Activated CD8-positive, alpha-beta T cell treated with anti-CD3 and anti-CD28 coated beads for 36 hours (primary cell): ENCODE measurements around the gene MAP2K2. TPM values are rescaled to one million over a fixed set of nuclear protein-coding genes. Genes with fewer than 3 reads are reported as not detected.

Experiments
- ATAC-seq: fragments of 200-7000 bp; cut with Tn5 transposase; one replicate; pipeline ENCODE4 v1.10.0; 2021; ENCODE audit warnings: mild to moderate bottlenecking, moderate library complexity
- CTCF ChIA-PET: fragments of 350-600 bp; sonication (Branson Sonifier 250); formaldehyde crosslinking; loops from one replicate; lab custom pipeline; 2021; ENCODE audit warnings: antibody characterized with exemption; lab: Charles Lee
- POLR2A ChIA-PET: fragments of 350-600 bp; sonication (Branson Sonifier 250); formaldehyde crosslinking; loops from one replicate; lab custom pipeline; 2021; ENCODE audit warnings: antibody characterized with exemption; lab: Charles Lee
- DNase-seq: peaks from one replicate; pipeline ENCODE4 v3.0.0-alpha.2; 2020
- H3K27ac Mint-ChIP-seq: one replicate; pipeline ENCODE4 v1.8.0; 2021; ENCODE audit warnings: mild to moderate bottlenecking, mixed read lengths
- H3K27me3 Mint-ChIP-seq: one replicate; pipeline ENCODE4 v1.8.0; 2021; ENCODE audit warnings: mixed read lengths
- H3K36me3 Mint-ChIP-seq: one replicate; pipeline ENCODE4 v1.8.0; 2021; ENCODE audit warnings: low read depth, mixed read lengths
- H3K4me1 Mint-ChIP-seq: one replicate; pipeline ENCODE4 v1.8.0; 2021; ENCODE audit warnings: low read depth, mixed read lengths
- H3K4me3 Mint-ChIP-seq: one replicate; pipeline ENCODE4 v1.8.0; 2021; ENCODE audit warnings: mild to moderate bottlenecking, moderate library complexity, mixed read lengths
- H3K9me3 Mint-ChIP-seq: one replicate; pipeline ENCODE4 v1.8.0; 2021; ENCODE audit warnings: mixed read lengths
- CTCF ChIP-seq: fragments of 200-600 bp; IDR thresholded peaks from one replicate; pipeline ENCODE4 v1.8.0; 2022; ENCODE audit warnings: antibody characterized with exemption, mild to moderate bottlenecking
- intact Hi-C: fragments of 100-400 bp; cut with micrococcal nuclease; formaldehyde crosslinking; loops from one replicate; pipeline ENCODE4 v1.10.0; 2022
- total RNA-seq, 2 experiments: library from RNA; stranded (reverse); gene quantifications; one replicate each; pipeline ENCODE4 v1.2.3, GENCODE V29; 2021

Gene MAP2K2
- total RNA-seq, 2 experiments from 2014 or later: 141 to 145 TPM

DNA sequence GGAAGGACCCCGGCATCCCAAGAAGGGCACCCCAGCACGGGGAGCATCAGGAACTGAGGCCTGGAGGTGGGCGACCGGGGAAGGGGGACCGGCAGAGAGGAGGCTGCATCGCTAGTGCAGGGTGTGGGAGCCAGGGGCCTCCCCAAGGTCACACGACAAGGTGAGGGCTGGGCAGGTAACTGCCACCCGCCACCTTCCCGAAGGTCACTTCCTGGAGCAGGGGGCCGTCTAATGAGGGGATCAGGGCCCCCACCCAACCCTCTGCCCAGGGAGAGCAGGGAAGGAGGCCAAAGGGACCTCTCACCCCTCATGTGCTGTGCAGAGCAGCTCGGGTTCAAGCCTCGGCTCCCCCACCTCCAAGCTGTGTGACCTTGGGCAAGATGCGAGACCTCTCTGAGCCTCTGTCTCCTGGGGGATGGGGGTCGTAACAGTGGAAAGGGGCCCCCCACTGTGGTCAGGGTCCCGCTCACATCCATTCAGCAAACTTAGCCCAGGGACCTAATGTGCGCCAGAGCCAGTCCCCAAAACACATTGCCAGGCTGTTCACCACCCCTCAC lies 63.2 kb downstream of the MAP2K2 start:
- Mint-ChIP-seq H3K4me3 (peak overlapping the region; percentile 73), H3K27me3 (no peaks in the 10 kb centered on the region), H3K36me3 (peaks cover 26% of the 10 kb centered on the region), H3K9me3 (no peaks in the 10 kb centered on the region), H3K27ac (peak overlapping the region; percentile 90), H3K4me1 (peaks cover 46% of the 10 kb centered on the region)
- no peak for ATAC-seq
- intact Hi-C loops: no loop called here
- CTCF ChIA-PET: no interaction called here
- DNase-seq: no peak
- POLR2A ChIA-PET: interaction anchor here (0.8 to 2.6 kb wide), 3 partner anchors 15 to 53 kb away, joined by 3 to 5 read pairs (median 3); no protein-coding TSS in a partner anchor
- TF ChIP-seq CTCF: no peak

DNA sequence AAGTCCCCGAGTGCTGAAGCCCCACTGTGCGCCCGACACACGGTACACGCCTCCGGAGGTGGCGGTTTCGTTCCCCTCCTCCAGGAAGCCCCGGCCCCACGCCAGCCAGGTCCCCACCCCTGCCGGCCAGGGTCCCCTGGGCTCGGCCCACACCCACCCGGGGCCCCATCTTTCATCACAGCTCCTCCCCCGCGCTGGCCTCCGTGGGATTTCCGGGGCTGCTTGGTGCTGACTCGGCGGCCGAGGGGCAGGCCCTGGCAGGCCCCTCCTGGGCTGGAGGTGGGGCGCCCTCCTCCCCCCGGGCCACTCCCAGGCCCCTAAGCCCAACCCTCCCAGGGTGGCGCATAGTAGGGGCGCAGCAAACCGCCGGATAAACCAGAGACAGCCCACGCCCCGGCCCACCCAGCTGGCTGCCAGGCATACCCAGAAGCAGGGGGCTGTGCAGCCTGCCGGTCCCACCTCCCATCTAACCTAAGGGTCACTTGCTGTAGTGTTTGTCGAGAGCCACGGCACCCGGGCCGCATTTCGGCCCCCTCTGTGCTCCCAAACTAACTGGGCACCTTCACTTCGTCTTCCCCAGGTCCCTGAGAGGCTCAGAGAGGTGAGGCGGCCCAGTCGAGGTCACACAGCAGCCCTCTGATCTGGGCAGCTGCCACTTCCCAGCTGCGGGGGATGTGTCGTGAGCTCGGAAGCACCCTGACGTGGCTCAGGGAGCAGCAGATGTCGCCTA lies 63.9 kb downstream of the MAP2K2 start:
- peaks cover 47% of the 10 kb centered on the region for H3K4me1 Mint-ChIP-seq
- no peaks in the 10 kb centered on the region for H3K27me3 Mint-ChIP-seq
- no peak for TF ChIP-seq CTCF
- peak overlapping the region; percentile 73 for H3K4me3 Mint-ChIP-seq
- ATAC-seq (peak; percentile 65), DNase-seq (peak; percentile 83)
- ChIA-PET POLR2A (interaction anchor here (0.8 to 2.6 kb wide), 3 partner anchors 15 to 54 kb away, joined by 3 to 5 read pairs (median 3); no protein-coding TSS in a partner anchor), CTCF (no interaction called here)
- intact Hi-C loops: no loop called here
- H3K27ac Mint-ChIP-seq: peak overlapping the region; percentile 90
- peaks cover 32% of the 10 kb centered on the region for H3K36me3 Mint-ChIP-seq
- no peaks in the 10 kb centered on the region for H3K9me3 Mint-ChIP-seq

DNA sequence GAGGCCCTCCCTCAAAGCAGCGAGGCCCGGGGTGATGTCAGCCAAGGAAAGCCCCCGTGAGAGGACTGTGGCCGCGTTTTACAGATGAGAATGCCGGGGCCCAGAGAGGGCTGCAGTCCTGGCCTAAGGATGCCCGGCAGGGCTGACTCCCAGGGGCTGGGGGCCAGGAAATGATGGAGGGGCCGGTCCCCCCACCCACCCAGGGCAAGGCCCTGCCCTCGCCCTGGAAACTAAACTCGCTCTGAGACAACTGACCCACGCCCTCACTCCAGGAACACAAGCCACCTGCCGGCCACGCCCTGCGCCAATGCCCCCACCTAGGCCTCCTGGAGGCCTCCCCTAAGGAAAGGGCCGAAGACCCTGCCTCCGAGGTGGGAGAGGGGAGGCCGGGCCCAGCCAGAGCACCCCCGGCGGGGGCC lies 64.5 kb downstream of the MAP2K2 start:
- no peaks in the 10 kb centered on the region for H3K27me3 Mint-ChIP-seq
- H3K4me1 Mint-ChIP-seq: peaks cover 47% of the 10 kb centered on the region
- POLR2A ChIA-PET: interaction anchor here (0.8 to 2.6 kb wide), 2 partner anchors 11 to 14 kb away, joined by 4 to 5 read pairs; no protein-coding TSS in a partner anchor
- peak overlapping the region; percentile 73 for H3K4me3 Mint-ChIP-seq
- DNase-seq (no peak), ATAC-seq (no peak)
- peak overlapping the region; percentile 90 for H3K27ac Mint-ChIP-seq
- H3K36me3 Mint-ChIP-seq: peaks cover 33% of the 10 kb centered on the region
- intact Hi-C loops: no loop called here
- no peak for TF ChIP-seq CTCF
- CTCF ChIA-PET: no interaction called here
- H3K9me3 Mint-ChIP-seq: no peaks in the 10 kb centered on the region

GRCh38 chr19:4058693-4059452 lies 65.0 kb downstream of the MAP2K2 start:
- ATAC-seq: no peak

More at GRCh38 chr19:4058693-4059452, 65.0 kb downstream of the MAP2K2 start:
- DNase-seq: no peak
- POLR2A ChIA-PET: interaction anchor here (0.8 to 2.6 kb wide), 3 partner anchors 10 to 51 kb away, joined by 4 to 5 read pairs (median 4); partner anchors contain the start of gene PIAS4
- CTCF ChIA-PET: interaction anchor here (0.9 to 3.8 kb wide), 3 partner anchors 73 to 88 kb away, joined by 3 to 16 read pairs (median 4); partner anchors contain the start of genes DAPK3 and EEF2
- intact Hi-C loops: no loop called here
- Mint-ChIP-seq H3K4me3 (peak overlapping the region; percentile 73), H3K27me3 (no peaks in the 10 kb centered on the region), H3K27ac (peak overlapping the region; percentile 90), H3K36me3 (peaks cover 31% of the 10 kb centered on the region), H3K4me1 (peaks cover 46% of the 10 kb centered on the region), H3K9me3 (no peaks in the 10 kb centered on the region)
- no peak for TF ChIP-seq CTCF
